H1 (cell line): ENCODE results near the gene F10. TPM values are rescaled to one million over a fixed set of nuclear protein-coding genes. Genes with fewer than 3 reads are reported as not detected.

Experiments
- ASH2L ChIP-seq: fragments of 200-600, 300-600 bp; sonication (generic); IDR thresholded peaks from one replicate; pipeline ENCODE4 v1.7.1; 2017; ENCODE audit warnings: low read length
- CBX5 ChIP-seq: fragments of 300-800, 300-1000 bp; sonication (generic); IDR thresholded peaks from 2 replicates; pipeline ENCODE4 v1.7.1; 2016; ENCODE audit warnings: antibody characterized with exemption, low read length, low read depth
- CHD1 ChIP-seq: IDR thresholded peaks from 2 replicates; pipeline ENCODE4 v1.6.1; 2012; ENCODE audit warnings: low read depth, low read length, improper control_type of control experiment
- EGR1 ChIP-seq: IDR thresholded peaks from 2 replicates; pipeline ENCODE4 v1.6.1; 2011; ENCODE audit warnings: low read depth, low read length, borderline replicate concordance
- HDAC6 ChIP-seq: IDR thresholded peaks from one replicate; pipeline ENCODE4 v1.7.1; 2012; ENCODE audit warnings: low read depth, mild to moderate bottlenecking, inconsistent platforms, low read length, moderate library complexity
- RAD21 ChIP-seq, 2 experiments: IDR thresholded peaks in 1 of 2; conservative IDR thresholded peaks in 1 of 2; 2 replicates each; pipeline ENCODE4 v1.6.1; 2011; ENCODE audit warnings: low read depth in 2 of 2, low read length in 2 of 2, improper control_type of control experiment in 1 of 2, inconsistent platforms in 1 of 2, mild to moderate bottlenecking in 1 of 2, moderate library complexity in 1 of 2
- RFX5 ChIP-seq: IDR thresholded peaks from 2 replicates; pipeline ENCODE4 v1.6.1; 2011; ENCODE audit warnings: low read depth, low read length, improper control_type of control experiment, borderline replicate concordance
- SAP30 ChIP-seq: fragments of 300-600 bp; sonication (generic); IDR thresholded peaks from 2 replicates; pipeline ENCODE4 v1.7.1; 2012; ENCODE audit warnings: low read length, moderate library complexity, mild to moderate bottlenecking, inconsistent platforms; ENCODE audit not compliant: insufficient read depth, insufficient replicate concordance
- SIN3A ChIP-seq, 2 experiments: IDR thresholded peaks in 1 of 2; conservative IDR thresholded peaks in 1 of 2; 2 replicates each; pipeline ENCODE4 v1.6.1; 2011 to 2012; ENCODE audit warnings: low read length in 2 of 2, improper control_type of control experiment in 1 of 2, low read depth in 1 of 2, mild to moderate bottlenecking in 1 of 2
- SIX5 ChIP-seq: IDR thresholded peaks from 2 replicates; pipeline ENCODE4 v1.6.1; 2011; ENCODE audit warnings: mild to moderate bottlenecking, low read depth, low read length
- SP4 ChIP-seq: IDR thresholded peaks from 2 replicates; pipeline ENCODE4 v1.6.1; 2012; ENCODE audit warnings: low read length, inconsistent platforms
- polyA plus RNA-seq, 7 experiments: library from polyadenylated mRNA; depleted of rRNA in 3 of 7; stranded (reverse) in 5 of 7; unstranded in 2 of 7; fragments of >200 nt in 5 of 7; fragments of 200-250 nt in 2 of 7; gene quantifications; 1 replicate in 5 of 7; 2 replicates in 1 of 7; 4 replicates in 1 of 7; pipeline versions ENCODE4 v1.2.1 to v1.2.3, GENCODE V29; 2011 to 2013; ENCODE audit warnings: missing spikeins in 2 of 7, mixed read lengths in 2 of 7
- total RNA-seq: library from RNA; stranded (reverse); fragmentation: NEBNext Ultra II Directional; extraction: Animal tissue kit (Norgen Biotek cat#: 25700); gene quantifications from 2 replicates; pipeline ENCODE4 v1.2.1, GENCODE V29; 2021

F10 gene
- total and polyA plus RNA-seq, 2 of the 8 experiments (the other 6 are each of a cell fraction or from before 2014, with no cell fraction given): 2.0 to 4.2 TPM

- TF ChIP-seq CBX5 (no peak), SIX5 (no peak), SP4 (no peak), RFX5 (no peak), RAD21 (IDR thresholded peaks at IDR 0.05 in 1 of 2, conservative IDR thresholded peaks at IDR 0.05 in 1 of 2; ENCODE audit: low read depth in 2 of 2, low read length in 2 of 2) (no peak), HDAC6 (no peak), ASH2L (no peak), CHD1 (no peak), EGR1 (no peak), SAP30 (no peak), SIN3A (conservative IDR thresholded peaks at IDR 0.05 in 1 of 2, IDR thresholded peaks at IDR 0.05 in 1 of 2; ENCODE audit: low read depth in 1 of 2, low read length in 2 of 2) (no peak)
- TF ChIP-seq, all 59 proteins: peak for 0
Observed at GRCh38 chr13:113112893-113113845, 9.4 kb upstream of the F10 start (continued).
